IPS-20b (cell line): ENCODE data around the gene LYST.
"Not testable (repeated sequence)": the region's sequence is repeated elsewhere in the genome, so short reads cannot be mapped to it uniquely, and the experiment has no call there.

Experiments used
- H3K27ac ChIP-seq: one replicate; pipeline ENCODE4 v1.5.1; 2013; ENCODE audit warnings: low read length
- H3K27me3 ChIP-seq: 2 replicates; pipeline ENCODE4 v1.6.1; 2013; ENCODE audit warnings: mild to moderate bottlenecking, low read length, inconsistent platforms; ENCODE audit not compliant: insufficient read depth
- H3K36me3 ChIP-seq: 2 replicates; pipeline ENCODE4 v1.6.1; 2013; ENCODE audit warnings: low read depth, mild to moderate bottlenecking, inconsistent platforms, low read length, moderate library complexity; ENCODE audit not compliant: insufficient read depth
- H3K4me1 ChIP-seq: 2 replicates; pipeline ENCODE4 v1.6.1; 2013; ENCODE audit warnings: mild to moderate bottlenecking, control low read depth, inconsistent platforms, low read length, moderate library complexity; ENCODE audit not compliant: insufficient read depth
- H3K4me3 ChIP-seq: 2 replicates; pipeline ENCODE4 v1.5.1; 2013; ENCODE audit warnings: mild to moderate bottlenecking, low read length, inconsistent platforms
- H3K9ac ChIP-seq: 2 replicates; pipeline ENCODE4 v1.6.1; 2013; ENCODE audit warnings: low read depth, mild to moderate bottlenecking, inconsistent platforms, low read length, moderate library complexity
- H3K9me3 ChIP-seq: 2 replicates; pipeline ENCODE4 v1.6.1; 2013; ENCODE audit warnings: mild to moderate bottlenecking, low read depth, low read length, inconsistent platforms; ENCODE audit not compliant: insufficient read depth

Gene LYST

DNA sequence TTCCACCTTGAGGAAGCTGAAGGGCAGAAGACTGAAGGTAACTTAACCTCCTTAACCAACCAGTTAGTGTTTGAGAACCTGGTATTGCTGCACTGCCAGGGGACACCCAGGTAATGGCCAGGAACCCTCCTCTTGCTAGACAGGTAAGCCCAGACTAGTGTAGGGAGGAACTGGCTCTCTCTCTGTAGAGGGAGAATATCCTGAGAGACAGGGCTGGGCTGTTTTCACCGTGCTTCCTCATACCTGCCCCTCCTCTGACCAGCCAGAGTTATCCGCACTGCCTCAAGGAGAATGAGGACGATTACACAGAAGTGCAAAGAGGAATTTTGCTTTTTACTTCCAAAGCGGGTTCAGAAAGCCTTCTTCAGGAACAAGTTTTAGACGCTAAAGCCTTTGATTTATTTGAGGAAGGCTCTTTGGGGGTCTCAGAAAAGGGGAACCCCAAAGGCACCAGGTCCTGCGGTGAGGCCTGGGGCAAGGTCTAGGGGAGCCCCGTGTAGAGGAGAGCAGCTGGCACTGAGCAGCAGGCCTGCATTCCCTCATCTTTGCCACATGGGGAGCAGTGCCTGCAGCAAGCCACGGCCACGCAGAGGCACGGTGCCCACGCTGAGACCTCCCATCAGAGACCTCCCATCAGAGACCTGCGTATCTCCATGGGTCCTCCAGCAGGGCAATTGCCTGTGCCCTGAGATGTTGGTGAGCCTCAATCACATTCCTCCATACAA lies 230.6 kb downstream of the LYST start:
- Histone ChIP-seq H3K4me1 (peaks cover 7% of the 10 kb centered on the region), H3K9me3 (no peaks in the 10 kb centered on the region), H3K4me3 (no peak overlapping the region), H3K36me3 (no peaks in the 10 kb centered on the region), H3K27me3 (no peaks in the 10 kb centered on the region), H3K27ac (no peak overlapping the region), H3K9ac (no peak overlapping the region)

DNA sequence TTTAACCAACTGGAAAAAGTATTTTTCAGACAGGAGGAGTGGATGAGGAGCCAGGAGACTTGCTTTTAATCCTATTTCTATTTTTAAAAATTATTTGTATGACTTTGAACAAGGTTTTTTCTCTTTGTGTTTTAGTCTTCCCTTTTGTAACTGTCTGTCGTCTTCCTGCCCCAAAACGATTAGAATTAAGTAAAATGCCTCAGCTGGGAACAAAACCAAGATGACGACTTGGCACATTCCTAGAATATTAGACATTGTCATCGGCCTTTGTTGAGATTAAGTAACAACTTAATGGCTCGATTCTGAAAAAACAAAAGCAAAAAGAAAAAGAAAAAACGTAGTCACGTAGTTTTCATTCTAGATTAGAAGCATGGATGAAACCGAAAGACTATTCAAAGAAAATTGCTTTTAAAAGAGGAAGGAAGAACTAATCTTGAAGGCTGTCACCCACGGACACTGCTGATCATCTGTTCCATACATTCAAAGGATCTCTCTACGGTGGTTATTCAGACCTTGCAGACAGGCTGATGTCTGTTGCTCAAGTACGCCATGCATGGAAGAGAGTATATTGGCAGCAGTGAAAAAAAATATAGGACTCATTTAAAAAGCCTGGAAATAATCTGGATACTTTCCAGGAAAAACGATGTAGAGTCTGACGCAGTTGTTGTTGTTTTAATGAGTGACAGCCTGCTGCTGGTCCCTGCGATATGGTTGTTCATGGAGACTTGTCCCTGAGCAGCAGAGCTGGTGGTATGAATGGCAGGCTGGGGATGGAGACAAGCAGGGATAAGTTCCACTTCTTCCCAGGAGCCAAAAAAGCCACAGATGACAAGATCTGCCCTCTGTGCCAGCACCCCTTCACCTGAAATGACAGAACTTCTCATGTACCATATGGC lies 234.0 kb downstream of the LYST start:
- H3K36me3 ChIP-seq: no peaks in the 10 kb centered on the region
- H3K9ac ChIP-seq: no peak overlapping the region
- no peak overlapping the region for H3K27ac ChIP-seq
- H3K4me3 ChIP-seq: no peak overlapping the region
- no peaks in the 10 kb centered on the region for H3K27me3 ChIP-seq
- H3K9me3 ChIP-seq: no peaks in the 10 kb centered on the region
- H3K4me1 ChIP-seq: peaks cover 16% of the 10 kb centered on the region

DNA sequence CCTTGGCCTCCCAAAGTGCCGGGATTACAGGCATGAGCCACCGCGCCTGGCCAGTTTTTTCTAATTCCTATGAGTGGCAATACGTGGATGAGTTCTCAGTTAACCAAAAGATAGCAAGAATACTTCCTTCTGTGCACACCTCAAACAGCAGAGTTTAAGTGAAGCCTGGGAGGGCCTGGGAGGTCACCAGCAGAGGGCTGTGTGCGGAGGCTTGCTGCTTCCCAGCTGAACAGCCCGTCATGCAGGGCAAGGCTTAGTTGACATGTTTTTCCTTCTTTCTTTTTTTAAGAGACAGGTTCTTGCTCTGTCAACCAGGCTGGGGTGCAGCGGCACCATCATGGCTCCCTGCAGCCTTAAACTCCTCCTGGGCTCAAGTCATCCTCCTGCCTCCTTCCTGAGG lies 234.9 kb downstream of the LYST start:
- H3K36me3 ChIP-seq: no peaks in the 10 kb centered on the region
- H3K4me3 ChIP-seq: no peak overlapping the region
- peaks cover 16% of the 10 kb centered on the region for H3K4me1 ChIP-seq

DNA sequence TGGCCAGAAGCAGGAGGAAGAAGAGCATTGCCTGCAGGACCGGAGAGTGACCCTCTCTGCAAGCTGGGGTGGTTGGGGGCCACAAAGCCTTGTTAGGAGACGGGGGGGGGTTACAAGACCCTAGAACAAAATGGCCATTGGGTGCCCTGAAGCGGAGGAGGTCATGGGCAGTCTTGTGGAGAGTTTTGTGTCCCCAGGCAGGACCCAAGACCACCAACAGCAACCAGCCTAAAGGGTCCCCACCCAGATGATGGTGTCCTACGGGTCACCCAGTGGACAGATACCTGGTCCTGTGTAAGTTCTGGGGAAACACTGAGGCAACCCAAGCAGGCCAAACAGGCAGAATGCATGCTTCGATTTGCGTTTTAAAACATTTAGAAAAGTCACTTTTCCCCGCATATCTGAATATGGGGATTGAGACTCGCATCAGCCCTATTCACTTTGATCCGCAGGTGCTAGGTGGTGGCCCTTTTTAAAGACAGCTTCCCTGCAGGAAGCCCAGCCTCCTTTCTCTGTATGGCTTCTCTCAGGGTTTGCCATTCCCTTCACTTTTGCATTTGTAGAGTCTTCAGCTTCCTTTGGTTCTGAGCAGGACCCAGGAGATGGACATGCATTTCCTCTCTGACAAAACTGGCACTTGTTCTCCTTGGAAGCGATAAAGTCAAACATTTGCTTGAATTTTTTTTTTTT lies 238.2 kb downstream of the LYST start:
- Histone ChIP-seq H3K9me3 (no peaks in the 10 kb centered on the region), H3K9ac (no peak overlapping the region), H3K27me3 (no peaks in the 10 kb centered on the region), H3K4me1 (peaks cover 24% of the 10 kb centered on the region), H3K4me3 (no peak overlapping the region), H3K27ac (no peak overlapping the region), H3K36me3 (no peaks in the 10 kb centered on the region)

More for the DNA sequence above, 234.9 kb downstream of the LYST start:
- Histone ChIP-seq H3K27me3 (no peaks in the 10 kb centered on the region), H3K9me3 (no peaks in the 10 kb centered on the region), H3K9ac (no peak overlapping the region), H3K27ac (no peak overlapping the region)

DNA sequence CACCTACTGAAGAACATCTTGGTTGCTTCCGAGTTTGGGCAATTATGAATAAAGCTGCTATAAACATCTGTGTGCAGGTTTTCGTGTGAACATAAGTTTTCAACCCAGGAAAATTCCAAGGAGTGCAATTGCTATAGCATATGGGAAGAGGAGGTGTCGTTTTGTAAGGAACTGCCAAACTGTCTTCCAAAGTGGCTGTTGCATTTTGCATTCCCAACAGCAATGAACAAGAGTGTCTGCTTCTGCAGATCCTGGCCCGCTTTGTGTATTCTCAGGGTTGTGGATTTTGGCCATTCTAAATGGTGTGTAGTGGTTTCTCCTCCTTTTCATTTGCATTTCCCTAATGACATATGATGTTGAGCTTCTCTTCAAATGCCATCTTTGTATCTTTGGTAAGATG lies 240.9 kb downstream of the LYST start:
- Histone ChIP-seq H3K9ac (no peak overlapping the region), H3K36me3 (no peaks in the 10 kb centered on the region), H3K27ac (no peak overlapping the region), H3K9me3 (no peaks in the 10 kb centered on the region), H3K4me3 (no peak overlapping the region), H3K27me3 (no peaks in the 10 kb centered on the region), H3K4me1 (peaks cover 22% of the 10 kb centered on the region)

DNA sequence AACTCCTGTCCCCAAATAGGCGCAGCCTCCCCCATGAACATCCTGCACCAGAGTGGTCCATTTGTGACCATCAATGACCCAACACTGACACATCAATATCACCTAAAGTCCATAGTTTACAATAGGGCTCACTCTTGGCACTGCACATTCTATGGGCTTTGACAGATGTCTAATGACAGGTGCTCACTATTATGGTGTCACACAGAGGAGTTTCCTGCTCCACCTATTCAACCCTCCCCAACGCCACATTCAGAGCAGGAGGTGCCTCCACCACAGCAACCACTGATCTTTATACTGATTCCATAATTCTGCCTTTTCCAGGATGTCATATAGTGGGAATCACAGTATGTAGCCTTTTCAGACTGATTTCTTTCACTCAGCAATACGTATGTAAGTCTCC lies 241.4 kb downstream of the LYST start:
- Histone ChIP-seq H3K27ac (no peak overlapping the region), H3K36me3 (no peaks in the 10 kb centered on the region), H3K4me1 (peaks cover 22% of the 10 kb centered on the region), H3K9ac (no peak overlapping the region), H3K4me3 (no peak overlapping the region), H3K27me3 (no peaks in the 10 kb centered on the region), H3K9me3 (no peaks in the 10 kb centered on the region)

DNA sequence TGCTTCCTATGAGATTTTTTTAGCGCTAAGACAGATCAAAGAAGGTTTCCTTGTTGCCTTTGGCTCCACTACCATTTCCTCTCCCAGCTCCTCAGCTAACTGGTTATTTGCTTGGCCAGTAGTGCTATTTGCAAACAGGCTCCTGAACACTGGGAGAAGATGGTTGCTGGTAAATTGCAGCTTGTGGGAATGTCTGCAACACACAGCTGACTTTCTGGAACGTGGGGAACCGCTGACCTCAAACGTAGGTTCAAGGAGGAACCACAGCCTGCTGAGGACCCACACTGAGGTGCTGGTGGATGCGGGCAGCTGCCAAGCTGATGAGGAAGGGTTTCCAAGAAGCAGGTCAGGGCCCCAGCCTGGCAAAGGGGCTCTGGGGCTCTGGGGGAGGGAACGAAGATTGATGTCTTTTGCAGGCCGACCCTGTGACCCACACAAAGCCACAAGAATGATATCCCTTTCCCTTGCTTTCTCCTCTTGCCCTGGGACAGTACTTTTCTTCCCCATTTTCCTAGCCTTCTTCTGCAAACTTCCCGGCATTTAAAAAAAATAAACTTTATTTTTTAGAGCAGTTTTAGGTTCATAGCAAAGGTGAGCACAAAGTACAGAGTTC lies 241.9 kb downstream of the LYST start:
- no peak overlapping the region for H3K4me3 ChIP-seq
- H3K27me3 ChIP-seq: no peaks in the 10 kb centered on the region
- peaks cover 22% of the 10 kb centered on the region for H3K4me1 ChIP-seq
- no peaks in the 10 kb centered on the region for H3K9me3 ChIP-seq
- H3K9ac ChIP-seq: no peak overlapping the region
- H3K36me3 ChIP-seq: no peaks in the 10 kb centered on the region
- H3K27ac ChIP-seq: no peak overlapping the region

DNA sequence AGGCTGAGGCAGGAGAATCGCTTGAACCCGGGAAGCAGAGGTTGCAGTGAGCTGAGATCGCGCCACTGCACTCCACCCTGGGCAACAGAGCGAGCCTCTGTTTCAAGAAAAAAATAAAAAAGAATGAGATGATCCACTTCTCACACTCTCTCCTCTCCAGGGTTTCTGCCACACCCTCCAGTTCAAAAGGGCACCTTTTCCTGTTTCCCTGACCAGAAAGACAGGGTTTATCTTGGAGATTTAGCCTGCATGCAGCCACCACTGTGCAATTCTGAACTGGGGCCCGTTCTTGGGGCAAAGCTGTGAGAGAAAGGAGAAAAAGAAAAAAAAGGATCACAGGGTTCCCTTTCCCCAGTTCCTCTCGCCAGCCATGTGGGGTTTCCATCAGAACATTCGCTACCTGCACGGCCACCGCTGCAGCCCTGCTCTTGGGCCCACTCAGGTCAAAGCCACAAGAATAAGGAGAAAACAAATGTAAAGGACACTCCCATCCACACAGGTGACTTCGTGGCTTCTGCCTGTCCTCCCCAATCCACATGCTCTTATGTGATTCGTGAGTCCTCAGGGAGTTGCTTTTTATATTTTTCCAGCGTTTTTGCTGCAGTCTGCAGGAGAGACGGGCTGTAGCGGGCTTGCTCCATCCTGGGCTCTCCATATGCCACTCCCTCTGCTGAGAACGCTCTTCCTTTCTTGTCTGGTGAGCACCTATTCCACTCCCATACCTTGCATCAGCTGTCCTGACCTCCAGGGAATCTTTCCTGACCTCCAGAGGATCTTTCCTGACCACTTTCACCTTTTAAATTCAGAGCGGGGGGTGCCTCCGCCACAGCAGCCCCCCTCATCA lies 243.5 kb downstream of the LYST start:
- no peaks in the 10 kb centered on the region for H3K9me3 ChIP-seq
- no peak overlapping the region for H3K4me3 ChIP-seq
- no peaks in the 10 kb centered on the region for H3K36me3 ChIP-seq
- H3K27me3 ChIP-seq: no peaks in the 10 kb centered on the region
- H3K27ac ChIP-seq: no peak overlapping the region
- peaks cover 13% of the 10 kb centered on the region for H3K4me1 ChIP-seq
- H3K9ac ChIP-seq: peak overlapping the region; percentile 34; the same call in 1 of the 2 replicates

DNA sequence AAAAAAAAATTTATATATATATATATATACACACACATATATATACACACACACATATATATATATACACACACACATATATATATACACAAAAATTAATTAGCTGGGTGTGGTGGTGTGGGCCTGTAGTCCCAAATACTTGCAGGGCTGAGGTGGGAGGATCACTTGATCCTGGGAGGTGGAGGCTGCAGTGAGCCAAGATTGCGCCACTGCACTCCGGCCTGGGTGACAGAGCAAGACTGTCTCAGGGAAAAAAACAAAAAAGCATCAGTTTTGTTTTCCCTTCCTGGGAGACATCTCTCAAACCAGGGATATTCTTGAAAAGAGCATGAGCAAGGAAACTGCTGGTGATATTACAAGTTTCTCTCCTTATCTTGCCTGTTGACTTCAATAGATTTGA lies 247.6 kb downstream of the LYST start:
- not testable (repeated sequence) for H3K4me1 ChIP-seq, H3K36me3 ChIP-seq, H3K9ac ChIP-seq, H3K27ac ChIP-seq, H3K27me3 ChIP-seq, H3K9me3 ChIP-seq, H3K4me3 ChIP-seq

DNA sequence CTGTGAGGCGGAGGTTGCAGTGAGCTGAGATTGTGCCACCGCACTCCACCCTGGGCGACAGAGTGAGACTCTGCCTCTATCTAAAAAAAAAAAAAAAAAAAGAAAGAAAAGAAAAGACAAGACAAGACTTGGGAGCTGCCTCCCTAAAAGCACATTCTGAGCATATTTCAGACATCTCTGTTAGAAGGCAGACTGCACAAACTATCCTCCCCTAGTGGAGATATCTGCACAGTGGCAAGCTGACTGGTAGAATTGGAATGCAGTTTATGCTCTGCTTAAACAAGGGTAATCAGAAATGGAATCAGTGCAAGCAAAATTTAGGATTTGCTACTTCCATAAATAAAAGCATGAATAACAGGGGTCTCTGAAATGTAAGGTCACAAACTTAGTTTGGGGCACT lies 248.9 kb downstream of the LYST start:
- Histone ChIP-seq H3K36me3 (no peaks in the 10 kb centered on the region), H3K27me3 (no peaks in the 10 kb centered on the region), H3K27ac (no peak overlapping the region), H3K4me1 (no peaks in the 10 kb centered on the region), H3K9ac (no peak overlapping the region), H3K4me3 (no peak overlapping the region), H3K9me3 (no peaks in the 10 kb centered on the region)

DNA sequence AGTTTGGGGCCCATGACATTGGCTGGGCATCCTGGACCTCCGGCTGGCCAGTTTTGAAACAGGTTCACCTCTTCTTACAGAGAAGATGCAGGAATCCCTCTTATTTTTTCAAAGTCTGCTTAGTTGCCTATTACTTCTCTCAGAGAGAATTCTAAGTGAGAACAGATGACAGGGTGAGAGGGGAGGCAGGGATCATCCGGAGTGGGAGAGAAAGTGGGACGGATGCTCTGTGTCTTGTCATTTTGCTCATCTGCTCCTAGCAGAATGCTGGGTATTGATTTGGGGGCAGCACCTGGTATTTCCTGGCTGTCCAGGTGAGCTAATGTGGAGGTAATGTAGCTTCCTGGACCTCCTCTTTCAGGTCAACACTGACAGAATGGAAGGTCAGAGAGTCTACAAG lies 249.6 kb downstream of the LYST start:
- Histone ChIP-seq H3K27me3 (no peaks in the 10 kb centered on the region), H3K4me1 (no peaks in the 10 kb centered on the region), H3K4me3 (no peak overlapping the region), H3K36me3 (no peaks in the 10 kb centered on the region), H3K9ac (no peak overlapping the region), H3K27ac (no peak overlapping the region), H3K9me3 (no peaks in the 10 kb centered on the region)
